ENCODE results near the gene GRIA1.

Gene GRIA1

GRCh38 chr5:153544706-153545105 lies 54.2 kb downstream of the GRIA1 start:
- DNase-seq (ENCODE audit: low read depth, low spot score), result no peak
- TF ChIP-seq CTCF (IDR thresholded peaks at IDR 0.05; ENCODE audit: low read depth, low read length), result no peak
- in situ Hi-C loops (cut with HindIII; ENCODE audit: low sequenced_read_pairs), result no loop called here
- H3K4me3 ChIP-seq (ENCODE audit: low read depth, low read length), result no peak overlapping the region

- peak; percentile 50 for DNase-seq (ENCODE audit: low read depth, low spot score)
- H3K4me3 ChIP-seq (ENCODE audit: low read depth, low read length), result no peak overlapping the region
- TF ChIP-seq CTCF (IDR thresholded peaks at IDR 0.05; ENCODE audit: low read depth, low read length), result no peak
- in situ Hi-C loops (cut with HindIII; ENCODE audit: low sequenced_read_pairs), result no loop called here
These were observed 56.1 kb downstream of the GRIA1 start for GRCh38 chr5:153546566-153546965.

GRCh38 chr5:153551537-153552079 lies 61.1 kb downstream of the GRIA1 start:
- no peak for TF ChIP-seq CTCF (IDR thresholded peaks at IDR 0.05; ENCODE audit: low read depth, low read length)
- H3K4me3 ChIP-seq (ENCODE audit: low read depth, low read length), result no peak overlapping the region
- in situ Hi-C loops (cut with HindIII; ENCODE audit: low sequenced_read_pairs), result no loop called here

GRCh38 chr5:153552886-153553285 lies 62.4 kb downstream of the GRIA1 start:
- TF ChIP-seq CTCF (IDR thresholded peaks at IDR 0.05; ENCODE audit: low read depth, low read length), result no peak
- DNase-seq (ENCODE audit: low read depth, low spot score), result no peak
- in situ Hi-C loops (cut with HindIII; ENCODE audit: low sequenced_read_pairs), result no loop called here
- H3K4me3 ChIP-seq (ENCODE audit: low read depth, low read length), result no peak overlapping the region

More at GRCh38 chr5:153551537-153552079, 61.1 kb downstream of the GRIA1 start:
- DNase-seq (ENCODE audit: low read depth, low spot score), result peak; percentile 96

GRCh38 chr5:153555420-153556114 lies 65.1 kb downstream of the GRIA1 start:
- H3K4me3 ChIP-seq (ENCODE audit: low read depth, low read length), result no peak overlapping the region
- in situ Hi-C loops (cut with HindIII; ENCODE audit: low sequenced_read_pairs), result no loop called here
- TF ChIP-seq CTCF (IDR thresholded peaks at IDR 0.05; ENCODE audit: low read depth, low read length), result no peak
- DNase-seq (ENCODE audit: low read depth, low spot score), result no peak

GRCh38 chr5:153558957-153559356 lies 68.5 kb downstream of the GRIA1 start:
- in situ Hi-C loops (cut with HindIII; ENCODE audit: low sequenced_read_pairs), result no loop called here
- no peak for DNase-seq (ENCODE audit: low read depth, low spot score)
- no peak for TF ChIP-seq CTCF (IDR thresholded peaks at IDR 0.05; ENCODE audit: low read depth, low read length)
- no peak overlapping the region for H3K4me3 ChIP-seq (ENCODE audit: low read depth, low read length)

Data from astrocyte of the spinal cord (primary cell).